BE2C (cell line): ENCODE results near the gene MPC2.
A peak's percentile ranks its signal among the peaks of the same experiment; 100 is the strongest.

Source experiments
- DNase-seq: peaks from one replicate; pipeline ENCODE4 v3.0.0-alpha.2; 2020
- H3K27me3 ChIP-seq: fragments of 250-450 bp; sonication (Bioruptor Pico); 2 replicates; pipeline ENCODE4 v1.5.1; 2020; ENCODE audit warnings: mild to moderate bottlenecking
- H3K36me3 ChIP-seq: fragments of 250-450 bp; sonication (Bioruptor Pico); 2 replicates; pipeline ENCODE4 v1.5.1; 2020; ENCODE audit warnings: mild to moderate bottlenecking
- H3K4me1 ChIP-seq: fragments of 250-450 bp; sonication (Bioruptor Pico); 2 replicates; pipeline ENCODE4 v1.5.1; 2020
- H3K4me3 ChIP-seq: 2 replicates; pipeline ENCODE4 v1.5.1; 2011; ENCODE audit warnings: low read depth, low read length
- H3K9me3 ChIP-seq: fragments of 250-450 bp; sonication (Bioruptor Pico); 2 replicates; pipeline ENCODE4 v1.5.1; 2020
- TF ChIP-seq, protein P1 (sequence below): IDR thresholded peaks from 2 replicates; pipeline ENCODE4 v1.5.1; 2012; ENCODE audit warnings: mild to moderate bottlenecking, low read depth, low read length

Gene MPC2

DNA sequence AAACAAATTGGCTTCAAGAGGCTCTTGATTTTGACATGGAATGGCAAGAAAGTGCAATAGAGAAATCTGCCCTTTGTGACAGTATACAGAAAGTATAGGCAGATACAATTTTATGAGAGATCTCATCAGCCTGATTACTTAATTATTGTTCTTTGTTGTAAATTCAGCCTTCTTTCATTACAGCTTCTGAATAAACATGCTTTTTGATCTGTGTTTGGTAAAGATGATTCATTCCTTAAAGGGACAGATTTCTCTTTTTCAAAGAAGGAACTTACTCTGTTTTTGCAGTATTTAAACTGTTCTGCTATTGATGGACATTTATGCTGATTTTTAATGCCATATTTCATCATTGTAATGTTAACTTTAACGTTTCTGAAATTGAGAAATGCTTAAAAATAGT is 13.7 kb upstream of the MPC2 start:
- no peak for DNase-seq

DNA sequence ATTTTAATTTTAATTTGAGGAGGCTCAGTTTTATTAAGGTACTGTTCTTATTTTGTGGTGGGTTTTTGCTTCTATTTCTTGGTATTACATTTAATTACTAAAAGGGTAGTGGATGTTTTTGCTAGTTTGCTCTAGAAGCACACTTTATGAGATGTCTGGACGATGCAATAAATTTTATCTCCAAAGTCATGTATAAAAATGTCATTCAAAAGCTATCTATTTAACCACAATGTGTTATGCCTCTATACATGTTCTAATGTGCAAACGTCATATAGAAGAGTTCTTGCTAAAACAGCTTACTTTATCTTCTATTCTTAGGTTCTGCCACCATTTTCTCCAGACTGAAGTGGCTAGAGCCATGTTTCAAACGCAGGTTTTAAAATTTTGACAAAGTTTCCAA is 12.9 kb upstream of the MPC2 start:
- Histone ChIP-seq H3K36me3 (peaks cover 9% of the 10 kb centered on the region), H3K9me3 (no peaks in the 10 kb centered on the region), H3K27me3 (no peaks in the 10 kb centered on the region), H3K4me1 (no peaks in the 10 kb centered on the region), H3K4me3 (no peak overlapping the region)
- TF ChIP-seq, protein P1, sequence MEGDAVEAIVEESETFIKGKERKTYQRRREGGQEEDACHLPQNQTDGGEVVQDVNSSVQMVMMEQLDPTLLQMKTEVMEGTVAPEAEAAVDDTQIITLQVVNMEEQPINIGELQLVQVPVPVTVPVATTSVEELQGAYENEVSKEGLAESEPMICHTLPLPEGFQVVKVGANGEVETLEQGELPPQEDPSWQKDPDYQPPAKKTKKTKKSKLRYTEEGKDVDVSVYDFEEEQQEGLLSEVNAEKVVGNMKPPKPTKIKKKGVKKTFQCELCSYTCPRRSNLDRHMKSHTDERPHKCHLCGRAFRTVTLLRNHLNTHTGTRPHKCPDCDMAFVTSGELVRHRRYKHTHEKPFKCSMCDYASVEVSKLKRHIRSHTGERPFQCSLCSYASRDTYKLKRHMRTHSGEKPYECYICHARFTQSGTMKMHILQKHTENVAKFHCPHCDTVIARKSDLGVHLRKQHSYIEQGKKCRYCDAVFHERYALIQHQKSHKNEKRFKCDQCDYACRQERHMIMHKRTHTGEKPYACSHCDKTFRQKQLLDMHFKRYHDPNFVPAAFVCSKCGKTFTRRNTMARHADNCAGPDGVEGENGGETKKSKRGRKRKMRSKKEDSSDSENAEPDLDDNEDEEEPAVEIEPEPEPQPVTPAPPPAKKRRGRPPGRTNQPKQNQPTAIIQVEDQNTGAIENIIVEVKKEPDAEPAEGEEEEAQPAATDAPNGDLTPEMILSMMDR, result no peak
- no peak for DNase-seq

More for the DNA sequence above, 13.7 kb upstream of the MPC2 start:
- TF ChIP-seq, protein P1, result no peak
- no peaks in the 10 kb centered on the region for H3K9me3 ChIP-seq
- H3K27me3 ChIP-seq, result no peaks in the 10 kb centered on the region
- H3K36me3 ChIP-seq, result peaks cover 9% of the 10 kb centered on the region
- H3K4me3 ChIP-seq, result no peak overlapping the region
- H3K4me1 ChIP-seq, result no peaks in the 10 kb centered on the region

DNA sequence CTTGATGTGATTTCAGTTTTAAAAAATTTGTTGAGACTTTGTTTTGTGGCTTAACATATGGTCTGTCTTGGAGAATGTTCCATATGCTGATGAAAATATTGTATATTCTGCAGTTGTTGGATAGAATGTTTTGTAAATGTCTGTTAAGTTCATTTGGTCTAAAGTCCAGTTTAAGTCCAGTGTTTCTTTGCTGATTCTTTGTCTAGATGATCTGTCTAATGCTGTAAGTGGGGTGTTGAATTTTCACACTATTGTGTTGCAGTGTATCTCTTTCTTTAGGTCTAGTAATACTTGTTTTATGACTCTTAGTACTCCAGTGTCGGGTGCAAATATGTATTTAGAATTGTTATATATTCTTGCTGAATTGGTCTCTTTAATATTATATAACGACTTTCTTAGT is 10.9 kb upstream of the MPC2 start:
- no peaks in the 10 kb centered on the region for H3K9me3 ChIP-seq
- no peak overlapping the region for H3K4me3 ChIP-seq
- H3K27me3 ChIP-seq, result no peaks in the 10 kb centered on the region
- peaks cover 4% of the 10 kb centered on the region; the same call in 1 of the 2 replicates for H3K36me3 ChIP-seq
- TF ChIP-seq, protein P1, result no peak
- H3K4me1 ChIP-seq, result no peaks in the 10 kb centered on the region
- no peak for DNase-seq

DNA sequence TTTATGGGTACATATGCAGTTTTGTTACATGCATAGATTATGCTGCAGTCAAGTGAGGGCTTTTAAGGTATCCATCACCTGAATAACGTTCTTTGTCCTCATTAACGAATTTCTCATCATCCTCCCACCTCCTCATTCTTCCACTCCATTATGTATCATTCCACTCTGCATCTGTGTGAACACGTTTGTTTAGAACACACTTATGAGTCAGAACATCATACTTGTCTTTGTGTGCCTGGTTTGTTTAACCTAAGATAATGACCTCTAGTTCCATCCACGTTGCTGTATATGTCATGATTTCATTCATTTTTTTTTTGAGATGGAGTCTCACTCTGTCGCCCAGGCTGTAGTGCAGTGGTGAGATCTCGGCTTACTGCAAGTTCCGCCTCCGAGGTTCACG is 6.7 kb upstream of the MPC2 start:
- TF ChIP-seq, protein P1, result no peak
- H3K9me3 ChIP-seq, result no peaks in the 10 kb centered on the region
- no peaks in the 10 kb centered on the region for H3K27me3 ChIP-seq
- H3K4me3 ChIP-seq, result no peak overlapping the region
- H3K36me3 ChIP-seq, result no peaks in the 10 kb centered on the region
- H3K4me1 ChIP-seq, result no peaks in the 10 kb centered on the region
- DNase-seq, result no peak

DNA sequence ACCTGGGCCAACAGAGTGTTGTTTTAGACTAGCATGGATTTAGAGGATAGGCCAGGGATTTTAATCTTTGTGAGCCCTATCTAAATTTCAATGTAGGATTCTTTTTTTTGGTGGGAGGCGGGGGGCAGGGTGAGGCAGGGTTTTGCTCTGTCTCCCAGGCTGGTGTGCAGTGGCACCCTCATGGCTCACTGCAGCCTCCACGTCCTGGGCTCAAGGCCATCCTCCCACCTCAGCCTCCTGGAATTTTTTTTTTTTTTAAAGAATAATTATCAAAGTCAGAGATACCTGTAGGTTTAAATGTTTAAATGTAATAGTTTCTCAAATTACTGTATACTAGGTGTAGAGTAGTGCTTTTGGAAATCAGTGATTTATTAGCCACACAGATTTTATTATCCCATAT is 3.4 kb upstream of the MPC2 start:
- Histone ChIP-seq H3K4me3 (no peak overlapping the region), H3K4me1 (no peaks in the 10 kb centered on the region), H3K27me3 (no peaks in the 10 kb centered on the region), H3K36me3 (no peaks in the 10 kb centered on the region), H3K9me3 (no peaks in the 10 kb centered on the region)
- TF ChIP-seq, protein P1, result no peak
- DNase-seq, result no peak

DNA sequence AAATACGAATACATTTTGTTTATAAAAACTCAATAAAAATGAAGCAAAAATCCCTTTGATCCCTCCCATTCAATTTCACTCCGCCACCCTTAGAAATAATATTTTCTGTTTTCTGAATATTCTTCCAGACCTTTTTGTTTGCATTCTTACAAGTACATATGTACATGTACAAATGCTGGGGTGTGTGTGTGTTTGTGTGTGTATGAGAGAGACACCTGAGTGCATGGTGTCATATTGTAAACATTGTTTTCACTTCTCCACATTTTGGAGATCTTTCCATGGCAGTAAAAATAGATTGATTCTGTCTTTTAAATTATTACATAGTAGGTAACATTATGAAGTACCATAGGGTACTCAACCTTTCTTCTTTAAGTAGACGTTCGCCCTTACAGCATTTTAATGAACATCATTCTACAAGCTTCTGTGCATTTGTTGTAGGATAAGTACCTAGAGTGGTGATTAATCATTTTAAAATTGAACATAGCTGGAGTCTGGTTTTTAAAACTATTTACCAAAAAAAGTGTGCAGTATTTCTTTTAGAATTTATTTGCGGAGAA is 1.3 kb upstream of the MPC2 start:
- H3K36me3 ChIP-seq, result no peaks in the 10 kb centered on the region
- no peaks in the 10 kb centered on the region for H3K9me3 ChIP-seq
- H3K4me1 ChIP-seq, result peaks cover 3% of the 10 kb centered on the region; the same call in 1 of the 2 replicates
- no peak for DNase-seq
- H3K4me3 ChIP-seq, result peak overlapping the region; percentile 93
- TF ChIP-seq, protein P1, result no peak
- H3K27me3 ChIP-seq, result no peaks in the 10 kb centered on the region
